Retinal pigment epithelial cell (primary cell): ENCODE measurements around the gene LENG9.

ENCODE experiments used
- DNase-seq: peaks from one replicate; pipeline ENCODE4 v3.0.0-alpha.2; 2010; ENCODE audit warnings: low read depth
- H3K4me3 ChIP-seq: 2 replicates; pipeline ENCODE4 v1.5.1; 2011; ENCODE audit warnings: mild to moderate bottlenecking, low read length, control low read depth, moderate library complexity
- CTCF ChIP-seq: conservative IDR thresholded peaks from 2 replicates; pipeline ENCODE4 v1.5.1; 2011; ENCODE audit warnings: low read depth, low read length, control low read depth, inconsistent platforms

The LENG9 gene

DNA sequence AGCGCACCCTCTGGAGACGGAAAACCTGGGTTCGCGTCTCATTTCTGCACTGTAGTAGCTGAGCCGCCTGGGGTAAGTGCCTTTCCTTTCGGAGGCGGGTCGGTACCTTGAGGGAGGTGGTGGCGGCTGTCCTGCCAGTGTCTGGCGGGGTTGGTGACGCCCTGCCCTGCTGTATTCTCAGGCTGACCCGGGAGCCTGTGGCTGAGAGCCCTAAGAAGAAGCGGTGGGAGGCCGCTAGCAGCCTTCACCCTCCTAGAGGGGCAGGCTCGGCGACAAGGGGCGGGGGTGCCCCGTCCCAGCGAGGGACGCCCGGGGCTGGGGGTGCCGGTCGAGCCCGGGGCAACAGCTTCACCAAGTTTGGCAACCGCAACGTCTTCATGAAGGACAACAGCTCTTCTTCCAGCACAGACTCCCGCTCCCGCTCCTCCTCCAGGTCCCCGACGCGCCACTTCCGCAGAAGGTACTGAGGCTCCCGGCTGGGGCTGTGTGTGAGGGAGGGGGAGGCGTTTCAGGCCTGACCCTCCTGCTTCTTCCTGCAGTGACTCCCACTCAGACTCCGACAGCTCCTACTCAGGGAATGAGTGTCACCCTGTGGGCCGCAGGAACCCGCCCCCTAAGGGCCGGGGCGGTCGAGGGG, 7.7 kb downstream of the LENG9 start:
- no peak for TF ChIP-seq CTCF
- no peak for DNase-seq
- H3K4me3 ChIP-seq = no peak overlapping the region

DNA sequence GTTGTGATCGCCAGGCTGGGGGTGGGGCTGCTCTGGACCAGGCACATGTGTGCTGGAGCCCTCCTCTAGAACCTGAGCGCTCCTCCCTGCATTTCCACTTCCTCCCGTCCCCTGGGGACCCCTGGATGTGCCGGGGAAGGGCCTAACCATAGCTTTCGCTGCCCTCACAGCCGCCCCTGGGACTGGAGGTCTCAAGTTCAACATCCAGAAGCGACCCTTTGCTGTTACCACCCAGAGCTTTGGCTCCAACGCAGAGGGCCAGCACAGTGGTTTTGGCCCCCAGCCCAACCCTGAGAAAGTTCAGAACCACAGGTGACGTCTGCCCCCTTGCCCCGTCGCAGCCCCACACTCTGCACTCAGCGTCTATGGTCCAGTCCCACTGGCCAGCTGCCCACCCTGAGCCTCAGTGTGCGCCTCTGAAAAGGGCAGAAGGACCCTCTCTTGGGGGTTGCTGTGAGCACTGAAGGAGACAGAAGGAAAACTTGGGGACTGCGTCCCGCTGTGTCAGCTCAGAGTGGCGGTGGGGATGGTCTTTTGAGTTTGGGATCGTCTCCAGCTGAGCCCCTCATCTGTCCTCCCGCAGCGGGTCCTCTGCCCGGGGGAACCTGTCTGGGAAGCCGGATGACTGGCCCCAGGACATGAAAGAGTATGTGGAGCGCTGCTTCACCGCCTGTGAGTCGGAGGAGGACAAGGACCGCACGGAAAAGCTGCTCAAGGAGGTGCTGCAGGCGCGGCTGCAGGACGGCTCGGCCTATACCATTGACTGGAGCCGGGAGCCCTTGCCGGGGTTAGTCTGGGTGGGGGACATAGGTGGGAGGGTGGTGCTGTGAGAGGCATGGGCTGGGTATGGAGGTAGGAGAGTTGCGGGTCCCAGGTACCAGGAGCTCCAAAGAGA, 8.6 kb downstream of the LENG9 start:
- DNase-seq = no peak
- TF ChIP-seq CTCF = no peak
- no peak overlapping the region for H3K4me3 ChIP-seq

DNA sequence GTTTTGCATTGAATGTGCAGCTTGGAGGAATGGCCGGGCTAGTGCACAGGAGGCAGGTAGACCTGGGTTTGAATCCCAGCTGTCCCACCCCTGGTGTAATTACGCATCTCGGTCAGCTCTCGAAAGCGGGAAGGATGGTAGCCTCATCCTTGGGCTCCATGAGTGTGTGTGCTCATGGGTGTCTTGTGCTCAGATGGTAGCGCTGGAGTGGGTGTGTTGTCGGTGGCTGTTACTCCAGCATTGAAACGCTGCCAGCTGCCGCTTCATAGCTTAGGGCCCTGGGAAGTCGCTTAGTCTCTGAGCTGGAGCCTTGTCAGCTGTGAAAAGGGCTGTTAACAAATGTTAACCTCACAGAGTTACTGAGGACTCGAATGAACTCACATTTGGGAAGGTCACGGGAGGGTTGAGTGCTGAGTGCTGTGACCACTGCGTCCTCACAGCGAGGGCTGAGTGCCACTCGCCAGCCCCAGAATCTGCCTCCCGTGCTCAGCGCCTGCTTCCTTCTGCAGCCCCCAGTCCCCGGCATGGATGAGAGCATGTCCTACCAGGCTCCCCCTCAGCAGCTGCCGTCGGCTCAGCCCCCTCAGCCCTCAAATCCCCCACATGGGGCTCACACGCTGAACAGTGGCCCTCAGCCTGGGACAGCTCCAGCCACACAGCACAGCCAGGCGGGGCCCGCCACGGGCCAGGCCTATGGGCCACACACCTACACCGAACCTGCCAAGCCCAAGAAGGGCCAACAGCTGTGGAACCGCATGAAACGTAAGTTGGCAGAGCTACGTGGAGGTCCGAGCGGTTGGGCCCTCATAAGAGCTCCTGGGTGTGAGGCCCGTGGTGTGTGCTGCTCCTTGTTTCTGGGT, 9.4 kb downstream of the LENG9 start:
- TF ChIP-seq CTCF = no peak
- H3K4me3 ChIP-seq = no peak overlapping the region
- no peak for DNase-seq

- H3K4me3 ChIP-seq = no peak overlapping the region
- TF ChIP-seq CTCF = no peak
- DNase-seq = no peak
Observed at GRCh38 chr19:54452626-54453025, 11.0 kb downstream of the LENG9 start.

- TF ChIP-seq CTCF = no peak
- no peak for DNase-seq
- no peak overlapping the region for H3K4me3 ChIP-seq
Observed at GRCh38 chr19:54451997-54452396, 11.6 kb downstream of the LENG9 start.

- no peak for TF ChIP-seq CTCF
- no peak for DNase-seq
- no peak overlapping the region for H3K4me3 ChIP-seq
Observed at GRCh38 chr19:54451331-54451871, 12.2 kb downstream of the LENG9 start.
